Measurements from ENCODE around the gene CAMK2A. TPM values are rescaled to one million over a fixed set of nuclear protein-coding genes. Genes with fewer than 3 reads are reported as not detected.

The CAMK2A gene
- total RNA-seq, 1 experiment from 2014 or later: 0.13 TPM

DNA sequence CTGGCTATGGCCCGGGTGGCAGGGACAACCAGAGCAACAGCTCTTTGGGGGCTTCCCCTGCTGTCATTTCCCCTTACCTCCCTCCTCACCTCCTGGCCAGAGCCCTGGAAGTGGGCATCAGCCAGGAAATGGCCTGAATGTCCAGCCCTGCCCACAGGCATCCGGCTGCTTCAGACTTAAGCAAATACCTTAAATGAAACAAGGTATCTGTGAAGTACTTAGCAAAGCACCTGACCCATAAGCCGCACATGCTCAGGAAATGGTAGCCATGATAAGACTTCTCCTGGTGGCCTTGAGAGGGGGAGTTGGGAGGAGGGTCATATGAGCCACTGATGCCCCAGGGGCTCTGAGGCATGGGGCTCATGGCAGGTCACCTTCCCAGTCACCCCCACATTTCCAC lies 43.8 kb downstream of the CAMK2A start:
- intact Hi-C loops (cut with micrococcal nuclease; ENCODE audit: unreplicated experiment): no loop called here
- H3K9me3 ChIP-seq (ENCODE audit: insufficient read depth, low read depth): no peaks in the 10 kb centered on the region
- BruUV-seq (replicated peaks): no TSS peak
- TF ChIP-seq, protein P1, sequence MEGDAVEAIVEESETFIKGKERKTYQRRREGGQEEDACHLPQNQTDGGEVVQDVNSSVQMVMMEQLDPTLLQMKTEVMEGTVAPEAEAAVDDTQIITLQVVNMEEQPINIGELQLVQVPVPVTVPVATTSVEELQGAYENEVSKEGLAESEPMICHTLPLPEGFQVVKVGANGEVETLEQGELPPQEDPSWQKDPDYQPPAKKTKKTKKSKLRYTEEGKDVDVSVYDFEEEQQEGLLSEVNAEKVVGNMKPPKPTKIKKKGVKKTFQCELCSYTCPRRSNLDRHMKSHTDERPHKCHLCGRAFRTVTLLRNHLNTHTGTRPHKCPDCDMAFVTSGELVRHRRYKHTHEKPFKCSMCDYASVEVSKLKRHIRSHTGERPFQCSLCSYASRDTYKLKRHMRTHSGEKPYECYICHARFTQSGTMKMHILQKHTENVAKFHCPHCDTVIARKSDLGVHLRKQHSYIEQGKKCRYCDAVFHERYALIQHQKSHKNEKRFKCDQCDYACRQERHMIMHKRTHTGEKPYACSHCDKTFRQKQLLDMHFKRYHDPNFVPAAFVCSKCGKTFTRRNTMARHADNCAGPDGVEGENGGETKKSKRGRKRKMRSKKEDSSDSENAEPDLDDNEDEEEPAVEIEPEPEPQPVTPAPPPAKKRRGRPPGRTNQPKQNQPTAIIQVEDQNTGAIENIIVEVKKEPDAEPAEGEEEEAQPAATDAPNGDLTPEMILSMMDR (conservative IDR thresholded peaks at IDR 0.05): no peak
- TF ChIP-seq EZH2 (IDR thresholded peaks at IDR 0.05; ENCODE audit: low read depth): no peak
- H3K36me3 ChIP-seq (ENCODE audit: low read depth): no peaks in the 10 kb centered on the region
- H3K79me2 ChIP-seq (ENCODE audit: low read depth): no peaks in the 10 kb centered on the region
- no peak overlapping the region for H2AFZ ChIP-seq
- H3K4me3 ChIP-seq: no peak overlapping the region
- no peaks in the 10 kb centered on the region for H3F3A ChIP-seq (ENCODE audit: insufficient read depth, low read depth)
- ChIA-PET POLR2A (ENCODE audit: unreplicated experiment) (no interaction called here), CTCF (no interaction called here)
- 0 out of 2 replicates have a peak, but pooled peaks cover 4% of the 10 kb centered on the region for H3K27me3 ChIP-seq (ENCODE audit: insufficient read depth, low read depth)
- H3K4me2 ChIP-seq: no peak overlapping the region
- H3K9me2 ChIP-seq (ENCODE audit: insufficient read depth): no peaks in the 10 kb centered on the region
- H3K4me1 ChIP-seq (replicated peaks; ENCODE audit: insufficient read depth): no peaks in the 10 kb centered on the region
- H4K20me1 ChIP-seq (ENCODE audit: insufficient read depth): no peaks in the 10 kb centered on the region
- no peak for DNase-seq
- no peak overlapping the region for H3K27ac ChIP-seq

DNA sequence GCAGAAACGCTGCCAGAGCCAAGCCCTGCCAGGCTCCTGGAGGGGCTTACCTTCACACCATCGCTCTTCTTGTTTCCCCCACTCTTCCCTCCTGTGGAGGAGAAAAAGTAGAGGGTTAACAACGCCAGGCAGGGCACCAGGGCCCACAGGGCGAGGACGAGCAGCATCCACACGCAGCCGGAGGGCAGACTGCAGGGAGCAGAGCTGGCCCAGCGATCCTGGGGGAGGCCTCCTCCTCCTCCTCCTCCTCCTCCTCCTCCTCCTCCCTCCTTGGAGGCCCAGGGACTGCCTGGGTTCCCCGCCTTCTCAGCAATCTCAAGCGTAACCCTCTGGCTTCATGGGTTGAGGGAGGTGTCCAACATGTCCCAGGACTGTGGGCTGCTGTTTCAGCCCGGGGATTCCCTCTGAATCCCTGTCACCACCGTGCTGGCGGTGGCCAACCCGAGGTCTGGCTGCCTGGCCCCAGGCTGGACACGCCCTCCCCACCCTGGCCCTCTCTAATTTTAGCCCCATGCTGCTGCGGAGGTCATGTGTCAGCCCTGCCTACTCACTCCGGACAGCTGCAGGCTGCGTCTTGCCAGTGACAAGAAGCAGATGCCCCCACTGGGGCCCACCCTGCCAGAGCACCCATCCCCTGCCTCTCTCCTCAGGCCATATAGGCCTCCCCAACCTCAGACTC lies 44.3 kb downstream of the CAMK2A start:
- peak in 1 of 2 experiments; percentile 17 for DNase-seq
- Histone ChIP-seq H3K4me3 (no peak overlapping the region), H3K4me1 (replicated peaks; ENCODE audit: insufficient read depth) (no peaks in the 10 kb centered on the region), H3K9me2 (ENCODE audit: insufficient read depth) (no peaks in the 10 kb centered on the region), H4K20me1 (ENCODE audit: insufficient read depth) (no peaks in the 10 kb centered on the region), H3K36me3 (ENCODE audit: low read depth) (no peaks in the 10 kb centered on the region), H3K9me3 (ENCODE audit: insufficient read depth, low read depth) (no peaks in the 10 kb centered on the region), H3K79me2 (ENCODE audit: low read depth) (no peaks in the 10 kb centered on the region), H3K27me3 (ENCODE audit: insufficient read depth, low read depth) (0 out of 2 replicates have a peak, but pooled peaks cover 4% of the 10 kb centered on the region), H3F3A (ENCODE audit: insufficient read depth, low read depth) (no peaks in the 10 kb centered on the region), H3K4me2 (no peak overlapping the region), H3K27ac (no peak overlapping the region), H2AFZ (no peak overlapping the region)
- POLR2A ChIA-PET (ENCODE audit: unreplicated experiment): no interaction called here
- BruUV-seq (replicated peaks): no TSS peak
- CTCF ChIA-PET: no interaction called here
- TF ChIP-seq, protein P1 (conservative IDR thresholded peaks at IDR 0.05): no peak
- TF ChIP-seq EZH2 (IDR thresholded peaks at IDR 0.05; ENCODE audit: low read depth): no peak
- intact Hi-C loops (cut with micrococcal nuclease; ENCODE audit: unreplicated experiment): no loop called here

DNA sequence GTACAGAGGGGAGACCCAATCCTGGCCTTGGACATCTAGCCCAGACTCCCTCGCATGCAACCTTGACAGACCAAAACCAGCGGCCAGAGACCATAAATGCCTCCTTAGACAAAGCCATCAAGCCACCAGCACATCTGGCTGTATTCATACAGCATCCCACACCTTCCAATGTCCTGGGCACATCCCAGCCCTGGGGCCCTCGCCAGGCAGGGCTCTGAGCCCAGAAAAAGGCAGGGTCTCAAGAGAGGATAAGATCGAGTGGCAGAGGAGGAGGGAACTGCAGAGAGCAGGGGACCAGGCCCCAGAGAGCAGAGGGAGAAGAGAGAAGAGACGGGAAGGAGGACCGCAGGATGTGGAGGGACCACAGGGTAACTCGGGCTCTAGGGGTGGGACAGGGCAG lies 45.4 kb downstream of the CAMK2A start:
- no peak for DNase-seq
- H3K4me3 ChIP-seq: no peak overlapping the region
- H3K9me3 ChIP-seq (ENCODE audit: insufficient read depth, low read depth): no peaks in the 10 kb centered on the region
- no peaks in the 10 kb centered on the region for H3K79me2 ChIP-seq (ENCODE audit: low read depth)
- no peak overlapping the region for H3K27ac ChIP-seq
- CTCF ChIA-PET: no interaction called here
- no peaks in the 10 kb centered on the region for H3F3A ChIP-seq (ENCODE audit: insufficient read depth, low read depth)
- H3K4me1 ChIP-seq (replicated peaks; ENCODE audit: insufficient read depth): no peaks in the 10 kb centered on the region
- POLR2A ChIA-PET (ENCODE audit: unreplicated experiment): no interaction called here
- no peaks in the 10 kb centered on the region for H4K20me1 ChIP-seq (ENCODE audit: insufficient read depth)
- no peaks in the 10 kb centered on the region for H3K36me3 ChIP-seq (ENCODE audit: low read depth)
- 0 out of 2 replicates have a peak, but pooled peaks cover 4% of the 10 kb centered on the region for H3K27me3 ChIP-seq (ENCODE audit: insufficient read depth, low read depth)
- no peak overlapping the region for H2AFZ ChIP-seq
- intact Hi-C loops (cut with micrococcal nuclease; ENCODE audit: unreplicated experiment): no loop called here
- H3K4me2 ChIP-seq: no peak overlapping the region
- no peak for TF ChIP-seq EZH2 (IDR thresholded peaks at IDR 0.05; ENCODE audit: low read depth)
- TF ChIP-seq, protein P1 (conservative IDR thresholded peaks at IDR 0.05): no peak
- no peaks in the 10 kb centered on the region for H3K9me2 ChIP-seq (ENCODE audit: insufficient read depth)
- BruUV-seq (replicated peaks): no TSS peak
